ENCODE data around the gene NME7. TPM values are rescaled to one million over a fixed set of nuclear protein-coding genes. Genes with fewer than 3 reads are reported as not detected.

NME7 gene
- total RNA-seq, 1 experiment from 2014 or later: 13.8 TPM

DNA sequence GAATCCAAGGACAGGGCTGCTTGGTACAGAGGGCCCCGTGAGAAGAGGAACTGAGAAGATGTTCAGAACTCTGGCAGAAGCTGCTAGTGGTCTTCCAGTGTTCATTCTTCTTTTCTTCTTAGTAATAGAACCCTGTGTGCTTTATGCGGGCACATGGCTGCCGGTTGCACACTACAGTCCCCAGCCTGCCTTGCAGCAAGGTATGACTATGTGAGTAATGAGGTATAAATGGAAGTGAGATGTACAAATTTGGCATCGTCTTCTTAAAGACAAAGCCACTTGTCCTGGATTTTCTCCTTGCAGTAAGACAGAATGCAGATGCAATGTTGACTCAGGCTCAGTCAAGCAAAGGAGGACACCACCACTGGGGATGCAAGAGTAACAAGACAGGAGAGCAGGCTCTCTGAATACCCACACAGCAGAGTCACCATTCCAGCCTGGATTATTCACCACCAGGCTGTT, 276.1 kb downstream of the NME7 start:
- no peak overlapping the region; the same call in 1 of the 2 replicates for H3K27ac Mint-ChIP-seq
- DNase-seq (ENCODE audit: low spot score): no peak
- ChIA-PET POLR2A (no interaction called here), CTCF (no interaction called here)
- H3K36me3 Mint-ChIP-seq: no peaks in the 10 kb centered on the region
- ATAC-seq: no peak
- no peaks in the 10 kb centered on the region for H3K9me3 Mint-ChIP-seq
- H3K4me3 Mint-ChIP-seq: no peak overlapping the region
- no peaks in the 10 kb centered on the region for H3K27me3 Mint-ChIP-seq (ENCODE audit: low read depth)
- peaks cover 7% of the 10 kb centered on the region for H3K4me1 Mint-ChIP-seq
- no peak for TF ChIP-seq ZNF317 (CRISPR knock-in tag; IDR thresholded peaks at IDR 0.05; ENCODE audit: borderline replicate concordance, low read depth)
- no peak for TF ChIP-seq ZNF138 (CRISPR knock-in tag; conservative IDR thresholded peaks at IDR 0.05)
- TF ChIP-seq FOXP1 (CRISPR knock-in tag; IDR thresholded peaks at IDR 0.05; ENCODE audit: borderline replicate concordance): no peak
- TF ChIP-seq ZNF232 (CRISPR knock-in tag; IDR thresholded peaks at IDR 0.05): no peak
- no peak for TF ChIP-seq GTF2I (CRISPR knock-in tag; conservative IDR thresholded peaks at IDR 0.05)
- no peak for TF ChIP-seq GABPB1 (CRISPR knock-in tag; IDR thresholded peaks at IDR 0.05)
- no peak for TF ChIP-seq ZSCAN18 (CRISPR knock-in tag; IDR thresholded peaks at IDR 0.05)
- TF ChIP-seq FOXJ3 (CRISPR knock-in tag; IDR thresholded peaks at IDR 0.05; ENCODE audit: borderline replicate concordance): no peak
- TF ChIP-seq, protein P1, sequence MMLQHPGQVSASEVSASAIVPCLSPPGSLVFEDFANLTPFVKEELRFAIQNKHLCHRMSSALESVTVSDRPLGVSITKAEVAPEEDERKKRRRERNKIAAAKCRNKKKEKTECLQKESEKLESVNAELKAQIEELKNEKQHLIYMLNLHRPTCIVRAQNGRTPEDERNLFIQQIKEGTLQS (CRISPR knock-in tag; conservative IDR thresholded peaks at IDR 0.05): no peak
- TF ChIP-seq, protein P2, sequence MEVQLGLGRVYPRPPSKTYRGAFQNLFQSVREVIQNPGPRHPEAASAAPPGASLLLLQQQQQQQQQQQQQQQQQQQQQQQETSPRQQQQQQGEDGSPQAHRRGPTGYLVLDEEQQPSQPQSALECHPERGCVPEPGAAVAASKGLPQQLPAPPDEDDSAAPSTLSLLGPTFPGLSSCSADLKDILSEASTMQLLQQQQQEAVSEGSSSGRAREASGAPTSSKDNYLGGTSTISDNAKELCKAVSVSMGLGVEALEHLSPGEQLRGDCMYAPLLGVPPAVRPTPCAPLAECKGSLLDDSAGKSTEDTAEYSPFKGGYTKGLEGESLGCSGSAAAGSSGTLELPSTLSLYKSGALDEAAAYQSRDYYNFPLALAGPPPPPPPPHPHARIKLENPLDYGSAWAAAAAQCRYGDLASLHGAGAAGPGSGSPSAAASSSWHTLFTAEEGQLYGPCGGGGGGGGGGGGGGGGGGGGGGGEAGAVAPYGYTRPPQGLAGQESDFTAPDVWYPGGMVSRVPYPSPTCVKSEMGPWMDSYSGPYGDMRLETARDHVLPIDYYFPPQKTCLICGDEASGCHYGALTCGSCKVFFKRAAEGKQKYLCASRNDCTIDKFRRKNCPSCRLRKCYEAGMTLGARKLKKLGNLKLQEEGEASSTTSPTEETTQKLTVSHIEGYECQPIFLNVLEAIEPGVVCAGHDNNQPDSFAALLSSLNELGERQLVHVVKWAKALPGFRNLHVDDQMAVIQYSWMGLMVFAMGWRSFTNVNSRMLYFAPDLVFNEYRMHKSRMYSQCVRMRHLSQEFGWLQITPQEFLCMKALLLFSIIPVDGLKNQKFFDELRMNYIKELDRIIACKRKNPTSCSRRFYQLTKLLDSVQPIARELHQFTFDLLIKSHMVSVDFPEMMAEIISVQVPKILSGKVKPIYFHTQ (CRISPR knock-in tag; IDR thresholded peaks at IDR 0.05): no peak
- TF ChIP-seq NFATC4 (CRISPR knock-in tag; IDR thresholded peaks at IDR 0.05): no peak
- TF ChIP-seq, protein P3, sequence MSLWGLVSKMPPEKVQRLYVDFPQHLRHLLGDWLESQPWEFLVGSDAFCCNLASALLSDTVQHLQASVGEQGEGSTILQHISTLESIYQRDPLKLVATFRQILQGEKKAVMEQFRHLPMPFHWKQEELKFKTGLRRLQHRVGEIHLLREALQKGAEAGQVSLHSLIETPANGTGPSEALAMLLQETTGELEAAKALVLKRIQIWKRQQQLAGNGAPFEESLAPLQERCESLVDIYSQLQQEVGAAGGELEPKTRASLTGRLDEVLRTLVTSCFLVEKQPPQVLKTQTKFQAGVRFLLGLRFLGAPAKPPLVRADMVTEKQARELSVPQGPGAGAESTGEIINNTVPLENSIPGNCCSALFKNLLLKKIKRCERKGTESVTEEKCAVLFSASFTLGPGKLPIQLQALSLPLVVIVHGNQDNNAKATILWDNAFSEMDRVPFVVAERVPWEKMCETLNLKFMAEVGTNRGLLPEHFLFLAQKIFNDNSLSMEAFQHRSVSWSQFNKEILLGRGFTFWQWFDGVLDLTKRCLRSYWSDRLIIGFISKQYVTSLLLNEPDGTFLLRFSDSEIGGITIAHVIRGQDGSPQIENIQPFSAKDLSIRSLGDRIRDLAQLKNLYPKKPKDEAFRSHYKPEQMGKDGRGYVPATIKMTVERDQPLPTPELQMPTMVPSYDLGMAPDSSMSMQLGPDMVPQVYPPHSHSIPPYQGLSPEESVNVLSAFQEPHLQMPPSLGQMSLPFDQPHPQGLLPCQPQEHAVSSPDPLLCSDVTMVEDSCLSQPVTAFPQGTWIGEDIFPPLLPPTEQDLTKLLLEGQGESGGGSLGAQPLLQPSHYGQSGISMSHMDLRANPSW (CRISPR knock-in tag; conservative IDR thresholded peaks at IDR 0.05; ENCODE audit: low read depth): no peak
- no peak for TF ChIP-seq TEAD4 (CRISPR knock-in tag; IDR thresholded peaks at IDR 0.05)
- TF ChIP-seq, protein P4, sequence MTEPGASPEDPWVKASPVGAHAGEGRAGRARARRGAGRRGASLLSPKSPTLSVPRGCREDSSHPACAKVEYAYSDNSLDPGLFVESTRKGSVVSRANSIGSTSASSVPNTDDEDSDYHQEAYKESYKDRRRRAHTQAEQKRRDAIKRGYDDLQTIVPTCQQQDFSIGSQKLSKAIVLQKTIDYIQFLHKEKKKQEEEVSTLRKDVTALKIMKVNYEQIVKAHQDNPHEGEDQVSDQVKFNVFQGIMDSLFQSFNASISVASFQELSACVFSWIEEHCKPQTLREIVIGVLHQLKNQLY (CRISPR knock-in tag; IDR thresholded peaks at IDR 0.05): no peak
- TF ChIP-seq PRDM15 (CRISPR knock-in tag; IDR thresholded peaks at IDR 0.05): no peak
- TF ChIP-seq TEAD1 (CRISPR knock-in tag; IDR thresholded peaks at IDR 0.05): no peak
- no peak for TF ChIP-seq TCF7 (CRISPR knock-in tag; IDR thresholded peaks at IDR 0.05; ENCODE audit: low read depth)

Measured in WTC11 (cell line).